Adrenal gland (tissue), 12 donors: Measurements from ENCODE around the gene DRG2. TPM values are rescaled to one million over a fixed set of nuclear protein-coding genes. Genes with fewer than 3 reads are reported as not detected.

Experiments used
- DNase-seq, 7 donors: peaks; one replicate each; pipeline ENCODE4 v3.0.0-alpha.2; 2019 to 2020
- H3K27ac ChIP-seq, 5 donors: fragments of 200-600 bp; sonication (generic) in 4 of 5; 1 replicate in 3 of 5; 2 replicates in 2 of 5; pipeline versions ENCODE4 v1.5.1 to v1.8.0; 2016 to 2020; ENCODE audit warnings: mild to moderate bottlenecking in 1 of 5
- H3K27me3 ChIP-seq: fragments of 200-600 bp; 2 replicates; pipeline ENCODE4 v1.8.0; 2021
- H3K36me3 ChIP-seq, 2 donors: fragments of 200-600 bp; replicated peaks in 1 of 2; 1 replicate in 1 of 2; 2 replicates in 1 of 2; pipeline versions ENCODE4 v1.5.1 to v1.8.0; 2018 to 2022
- H3K4me1 ChIP-seq, 2 donors: fragments of 200-600 bp; replicated peaks in 1 of 2; 1 replicate in 1 of 2; 2 replicates in 1 of 2; pipeline versions ENCODE4 v1.5.1 to v1.8.0; 2018 to 2021
- H3K4me3 ChIP-seq, 4 donors: fragments of 200-600 bp; sonication (generic) in 3 of 4; one replicate each; pipeline ENCODE4 v1.5.1; 2016 to 2018
- H3K9me3 ChIP-seq, 3 donors: fragments of 200-600 bp; sonication (generic) in 1 of 3; replicated peaks in 1 of 3; 1 replicate in 2 of 3; 2 replicates in 1 of 3; pipeline versions ENCODE4 v1.5.1 to v1.8.0; 2016 to 2021
- POLR2A ChIP-seq, 2 donors: fragments of 450-650 bp; IDR thresholded peaks; one replicate each; pipeline ENCODE4 v1.6.1; 2017; ENCODE audit warnings: antibody characterized with exemption in 2 of 2, mild to moderate bottlenecking in 2 of 2, moderate library complexity in 1 of 2
- WGBS, 4 donors: extraction: QIAGEN DNeasy Blood & Tissue Kit in 2 of 4; methylation state at CpG; one replicate each; pipeline versions ENCODE4 v1.1.5 to v1.1.7; 2013 to 2017; 5-methylcytosine and 5-hydroxymethylcytosine counted together
- intact Hi-C, 2 donors: fragments of 100-400 bp; cut with DNase I; formaldehyde crosslinking; loops; one replicate each; pipeline versions ENCODE4 v1.14.1 to v1.15.0; 2022 to 2023
- polyA plus RNA-seq, 3 donors: library from polyadenylated mRNA; stranded (reverse); fragments of 200-250 nt in 2 of 3; fragments of 350-450 nt in 1 of 3; fragmentation: Illumina TruSeq in 1 of 3; extraction: RNeasy Lipid Tissue Mini Kit (QIAGEN cat#74804) in 1 of 3; gene quantifications; one replicate each; pipeline ENCODE4 v1.2.3, GENCODE V29; 2013 to 2014
- total RNA-seq, 9 donors: library from RNA; depleted of rRNA in 4 of 9; stranded (reverse); fragments of >200 nt in 4 of 9; fragments of 120-200 nt in 1 of 9; fragmentation: NEBNext Ultra II Directional in 1 of 9; extraction: Animal tissue kit (Norgen Biotek cat#: 25700) in 1 of 9; gene quantifications; one replicate each; pipeline versions ENCODE4 v1.1.0 to v1.2.4, GENCODE V29; 2013 to 2023
- TF ChIP-seq, protein P1 (sequence below), 6 experiments: fragments of 450-650 bp in 4 of 6; fragments of 200-600 bp in 2 of 6; sonication (generic) in 1 of 6; IDR thresholded peaks; 1 replicate in 5 of 6; 2 replicates in 1 of 6; pipeline versions ENCODE4 v1.5.1 to v1.8.0; 2016 to 2021; ENCODE audit warnings: antibody characterized with exemption in 6 of 6, mild to moderate bottlenecking in 2 of 6, moderate library complexity in 1 of 6
- donor health status: healthy with polysubstance abuse.
- donor health status: Bipolar disorder and iron deficiency.
- donor health status: DM: yes; HTN: yes; CAD: no.
- donor health status: DM: no; HTN: no; CAD: no.
- donor health status: DM: no; HTN: no; CAD: no.
- donor health status: DM: yes; HTN: yes; CAD: no.

The DRG2 gene
- total and polyA plus RNA-seq, 12 donors = 17.1 to 97.1 (median 43.5) TPM

DNA sequence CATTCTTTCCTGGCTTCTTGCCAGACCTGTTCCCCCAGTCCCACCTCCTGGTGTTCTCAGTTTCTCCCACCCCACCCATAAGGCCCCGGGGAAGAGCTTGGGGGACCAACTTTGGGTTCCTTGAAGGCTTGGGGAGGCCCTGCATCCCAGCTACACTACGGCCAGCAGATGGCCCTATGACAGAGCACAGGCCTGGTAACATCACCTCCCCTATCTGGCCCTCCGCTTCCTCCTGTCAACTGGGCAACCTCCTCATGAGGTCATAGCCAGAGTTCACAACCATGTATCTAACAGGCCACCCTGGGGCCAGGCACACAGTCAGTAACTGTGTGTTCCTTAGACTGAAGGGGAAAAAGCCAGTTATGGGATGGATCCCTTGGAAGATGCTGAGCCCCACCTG lies 52.2 kb downstream of the DRG2 start:
- H3K27ac ChIP-seq = no peak overlapping the region
- no peaks in the 10 kb centered on the region for H3K27me3 ChIP-seq
- no peak overlapping the region for H3K4me3 ChIP-seq
- H3K9me3 ChIP-seq = no peaks in the 10 kb centered on the region
- H3K4me1 ChIP-seq = no peaks in the 10 kb centered on the region
- peak in 2 of 7 donors; percentile 17 to 29 for DNase-seq
- WGBS, 4 donors = 62 to 71% (median 68%) methylated on average over 3 of the region's 3 CpGs
- H3K36me3 ChIP-seq = no peaks in the 10 kb centered on the region
- TF ChIP-seq POLR2A (IDR thresholded peaks at IDR 0.05) = no peak
- TF ChIP-seq, protein P1, sequence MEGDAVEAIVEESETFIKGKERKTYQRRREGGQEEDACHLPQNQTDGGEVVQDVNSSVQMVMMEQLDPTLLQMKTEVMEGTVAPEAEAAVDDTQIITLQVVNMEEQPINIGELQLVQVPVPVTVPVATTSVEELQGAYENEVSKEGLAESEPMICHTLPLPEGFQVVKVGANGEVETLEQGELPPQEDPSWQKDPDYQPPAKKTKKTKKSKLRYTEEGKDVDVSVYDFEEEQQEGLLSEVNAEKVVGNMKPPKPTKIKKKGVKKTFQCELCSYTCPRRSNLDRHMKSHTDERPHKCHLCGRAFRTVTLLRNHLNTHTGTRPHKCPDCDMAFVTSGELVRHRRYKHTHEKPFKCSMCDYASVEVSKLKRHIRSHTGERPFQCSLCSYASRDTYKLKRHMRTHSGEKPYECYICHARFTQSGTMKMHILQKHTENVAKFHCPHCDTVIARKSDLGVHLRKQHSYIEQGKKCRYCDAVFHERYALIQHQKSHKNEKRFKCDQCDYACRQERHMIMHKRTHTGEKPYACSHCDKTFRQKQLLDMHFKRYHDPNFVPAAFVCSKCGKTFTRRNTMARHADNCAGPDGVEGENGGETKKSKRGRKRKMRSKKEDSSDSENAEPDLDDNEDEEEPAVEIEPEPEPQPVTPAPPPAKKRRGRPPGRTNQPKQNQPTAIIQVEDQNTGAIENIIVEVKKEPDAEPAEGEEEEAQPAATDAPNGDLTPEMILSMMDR (IDR thresholded peaks at IDR 0.05) = no peak
- intact Hi-C loops = loop anchor here in 1 of 2 donors (5.0 kb wide), 1 partner anchor 77 kb away; no protein-coding TSS in a partner anchor

DNA sequence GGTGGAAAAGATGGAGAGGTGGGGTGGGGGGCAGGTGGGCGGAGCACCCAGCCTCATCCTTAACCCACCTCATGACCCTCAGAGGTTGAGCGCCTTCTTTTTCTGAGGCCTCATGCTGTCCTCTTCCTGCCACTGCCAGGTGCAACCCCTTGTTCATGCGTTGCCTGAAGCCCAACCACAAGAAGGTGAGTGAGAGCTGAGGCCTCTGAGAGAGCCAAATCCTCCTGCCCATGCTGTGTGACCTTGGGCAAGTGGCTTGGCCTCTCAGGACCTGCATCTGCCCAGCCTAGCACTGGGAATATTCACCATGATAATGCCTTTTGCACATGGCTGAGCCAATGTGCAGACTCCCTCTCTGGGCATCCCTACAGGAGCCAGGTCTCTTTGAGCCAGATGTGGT lies 52.9 kb downstream of the DRG2 start:
- Histone ChIP-seq H3K36me3 (no peaks in the 10 kb centered on the region), H3K4me1 (no peaks in the 10 kb centered on the region), H3K9me3 (no peaks in the 10 kb centered on the region), H3K4me3 (no peak overlapping the region), H3K27ac (no peak overlapping the region), H3K27me3 (no peaks in the 10 kb centered on the region)
- DNase-seq = no peak
- TF ChIP-seq, protein P1 (IDR thresholded peaks at IDR 0.05) = no peak
- no peak for TF ChIP-seq POLR2A (IDR thresholded peaks at IDR 0.05)
- WGBS, 4 donors = 20 to 88% (median 82%) methylated on average over 1 to 3 of the region's 3 CpGs
- intact Hi-C loops = loop anchor here in 1 of 2 donors (5.0 kb wide), 1 partner anchor 77 kb away; no protein-coding TSS in a partner anchor

DNA sequence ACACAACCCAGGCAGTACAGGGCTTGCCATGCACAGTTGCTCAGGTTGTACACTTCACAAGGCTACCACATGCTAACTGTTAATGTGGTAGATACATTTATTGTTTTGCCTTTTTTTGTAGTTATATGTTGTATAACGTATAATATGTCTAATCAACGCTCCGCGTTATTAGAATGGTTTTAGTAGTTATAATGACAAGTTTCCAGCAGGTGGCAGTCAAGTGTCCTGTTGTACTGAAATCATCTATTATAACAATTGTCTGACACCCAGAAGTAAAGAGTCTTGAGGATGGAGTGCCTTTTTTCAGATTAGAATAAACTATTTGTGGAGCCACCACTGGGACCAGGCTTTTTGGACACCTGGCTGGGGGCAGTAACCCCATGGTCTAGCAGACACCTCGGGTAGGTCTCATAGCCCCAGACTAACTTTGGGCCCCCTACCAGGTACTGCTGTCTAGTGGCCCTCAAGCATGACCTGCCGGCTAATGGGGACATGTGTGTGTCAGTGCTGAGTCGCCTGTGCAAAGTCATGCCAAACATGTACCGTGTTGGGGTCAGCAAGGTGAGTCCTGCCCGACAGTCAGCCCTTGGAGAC lies 53.6 kb downstream of the DRG2 start:
- TF ChIP-seq, protein P1 (IDR thresholded peaks at IDR 0.05) = peak; percentile 39 to 70 (median 64)
- no peak for TF ChIP-seq POLR2A (IDR thresholded peaks at IDR 0.05)
- H3K27me3 ChIP-seq = no peaks in the 10 kb centered on the region
- no peak overlapping the region for H3K27ac ChIP-seq
- intact Hi-C loops = loop anchor here in 1 of 2 donors (5.0 kb wide), 1 partner anchor 76 kb away; no protein-coding TSS in a partner anchor
- H3K9me3 ChIP-seq = no peaks in the 10 kb centered on the region
- no peaks in the 10 kb centered on the region for H3K36me3 ChIP-seq
- H3K4me3 ChIP-seq = no peak overlapping the region
- no peaks in the 10 kb centered on the region for H3K4me1 ChIP-seq
- DNase-seq = peak in 2 of 7 donors; percentile 44 to 49
- 12 to 29% (median 27%) methylated on average over 5 to 9 of the region's 9 CpGs for WGBS, 4 donors

DNA sequence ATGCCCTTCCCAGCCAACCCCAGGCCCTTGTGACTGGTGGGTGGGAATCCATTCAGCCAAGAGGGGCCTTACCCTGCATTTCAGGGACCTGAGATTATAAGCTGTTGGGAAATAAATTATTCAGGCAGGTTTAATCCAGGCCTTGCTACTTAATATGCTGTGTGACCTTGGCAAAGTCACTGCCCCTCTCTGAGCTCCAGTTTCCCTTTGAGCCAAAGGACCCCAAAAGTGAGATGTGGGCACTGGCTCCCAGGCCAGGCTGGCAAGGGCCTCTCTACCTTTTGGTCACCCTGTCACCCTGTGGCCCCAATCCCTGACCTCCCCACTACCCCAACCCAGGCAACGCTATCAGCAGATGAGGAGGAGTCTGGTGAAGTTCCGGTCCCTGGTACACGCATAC lies 54.7 kb downstream of the DRG2 start:
- whole genome bisulfite sequencing, 4 donors = 86 to 94% (median 91%) methylated on average over 3 of the region's 3 CpGs
- Histone ChIP-seq H3K4me1 (no peaks in the 10 kb centered on the region), H3K4me3 (no peak overlapping the region), H3K27ac (no peak overlapping the region), H3K36me3 (no peaks in the 10 kb centered on the region), H3K9me3 (no peaks in the 10 kb centered on the region), H3K27me3 (no peaks in the 10 kb centered on the region)
- intact Hi-C loops = loop anchor here in 1 of 2 donors (5.0 kb wide), 1 partner anchor 75 kb away; no protein-coding TSS in a partner anchor
- TF ChIP-seq, protein P1 (IDR thresholded peaks at IDR 0.05) = no peak
- no peak for DNase-seq
